Endothelial cell of umbilical vein (primary cell): Measurements from ENCODE around the gene CERK. TPM values are rescaled to one million over a fixed set of nuclear protein-coding genes. Genes with fewer than 3 reads are reported as not detected.

ENCODE experiments used
- BruUV-seq: library from RNA; stranded (reverse); fragments of 400-500 nt; replicated peaks from 2 replicates; lab custom pipeline; 2021; lab: Mats Ljungman, UMichigan
- CTCF ChIA-PET: fragments of 300-600, 350-600 bp; sonication (Branson Sonifier 250); formaldehyde crosslinking; loops from one replicate; lab custom pipeline; 2021; ENCODE audit warnings: antibody characterized with exemption, inconsistent platforms; lab: Charles Lee
- POLR2A ChIA-PET: fragments of 300-600, 350-600 bp; sonication (Branson Sonifier 250); formaldehyde crosslinking; loops from one replicate; lab custom pipeline; 2021; ENCODE audit warnings: antibody characterized with exemption, inconsistent platforms; lab: Charles Lee
- DNase-seq: peaks from one replicate; pipeline ENCODE4 v3.0.0-alpha.2; 2011; ENCODE audit warnings: low read depth, low spot score
- FAIRE-seq: peaks from 2 replicates; lab custom pipeline; 2011; peaks lifted over from hg19 to GRCh38; lab: Jason Lieb, UNC
- H2AFZ ChIP-seq: 2 replicates; pipeline ENCODE4 v1.6.0; 2012; ENCODE audit warnings: low read depth, low read length, control low read depth, inconsistent platforms
- H3K27ac ChIP-seq: 2 replicates; pipeline ENCODE4 v1.5.1; 2011; ENCODE audit warnings: low read depth, mild to moderate bottlenecking, control low read depth, low read length, moderate library complexity; ENCODE audit not compliant: insufficient read depth
- H3K27me3 ChIP-seq, 2 experiments: 2 replicates each; pipeline versions ENCODE4 v1.6.0 to v1.6.1; 2011; ENCODE audit warnings: low read length in 2 of 2, mixed read lengths in 1 of 2; ENCODE audit not compliant: control insufficient read depth in 2 of 2, insufficient read depth in 2 of 2
- H3K36me3 ChIP-seq, 2 experiments: 2 replicates in 1 of 2; 3 replicates in 1 of 2; pipeline ENCODE4 v1.5.1; 2011; ENCODE audit warnings: low read length in 2 of 2, mild to moderate bottlenecking in 1 of 2, moderate library complexity in 1 of 2; ENCODE audit not compliant: control insufficient read depth in 2 of 2, insufficient read depth in 2 of 2; ENCODE audit errors: extremely low read depth in 1 of 2
- H3K4me1 ChIP-seq: 3 replicates; pipeline ENCODE4 v1.5.1; 2011; ENCODE audit warnings: mild to moderate bottlenecking, low read length; ENCODE audit not compliant: control insufficient read depth, insufficient read depth; ENCODE audit errors: extremely low read depth
- H3K4me2 ChIP-seq: 2 replicates; pipeline ENCODE4 v1.6.1; 2011; ENCODE audit warnings: low read length, control low read depth, mixed read lengths; ENCODE audit not compliant: insufficient read depth
- H3K4me3 ChIP-seq, 3 experiments: fragments of 200-600 bp in 1 of 3; sonication (generic), shearing (Covaris generic) in 1 of 3; replicated peaks in 1 of 3; 2 replicates each; pipeline ENCODE4 v1.5.1; 2011 to 2016; ENCODE audit warnings: control low read depth in 3 of 3, low read length in 3 of 3, mild to moderate bottlenecking in 2 of 3, inconsistent platforms in 1 of 3, low read depth in 1 of 3, moderate library complexity in 1 of 3; ENCODE audit not compliant: insufficient read depth in 1 of 3
- H3K79me2 ChIP-seq: 2 replicates; pipeline ENCODE4 v1.6.0; 2012; ENCODE audit warnings: low read length, inconsistent platforms; ENCODE audit not compliant: control insufficient read depth, insufficient read depth
- H3K9ac ChIP-seq: replicated peaks from 2 replicates; pipeline ENCODE3; 2011; ENCODE audit warnings: low read length, control low read depth; ENCODE audit not compliant: insufficient read depth; ENCODE audit errors: extremely low read depth
- H3K9me1 ChIP-seq: replicated peaks from 3 replicates; pipeline ENCODE4 v1.6.0; 2011; ENCODE audit warnings: mild to moderate bottlenecking, low read length; ENCODE audit not compliant: control insufficient read depth, insufficient read depth; ENCODE audit errors: extremely low read depth
- H3K9me3 ChIP-seq: replicated peaks from 2 replicates; pipeline ENCODE4 v1.5.1; 2012; ENCODE audit warnings: low read length, inconsistent platforms; ENCODE audit not compliant: control insufficient read depth, insufficient read depth
- H4K20me1 ChIP-seq: replicated peaks from 2 replicates; pipeline ENCODE3; 2011; ENCODE audit warnings: mild to moderate bottlenecking, low read length; ENCODE audit not compliant: control insufficient read depth, insufficient read depth; ENCODE audit errors: extremely low read depth
- CTCF ChIP-seq, 2 donors: IDR thresholded peaks; 1 replicate in 1 of 2; 2 replicates in 1 of 2; pipeline ENCODE4 v1.5.1; 2011; ENCODE audit warnings: low read length in 2 of 2, mild to moderate bottlenecking in 2 of 2, moderate library complexity in 2 of 2, control low read depth in 1 of 2, inconsistent platforms in 1 of 2, low read depth in 1 of 2; ENCODE audit not compliant: insufficient read depth in 1 of 2; ENCODE audit errors: extremely low read depth in 1 of 2
- EZH2 ChIP-seq: IDR thresholded peaks from 2 replicates; pipeline ENCODE4 v1.6.1; 2012; ENCODE audit warnings: borderline replicate concordance, low read depth, mild to moderate bottlenecking, moderate library complexity, low read length, inconsistent platforms; ENCODE audit not compliant: severe bottlenecking
- FOS ChIP-seq: IDR thresholded peaks from 2 replicates; pipeline ENCODE4 v1.6.1; 2011; ENCODE audit warnings: mild to moderate bottlenecking, low read length, moderate library complexity, borderline replicate concordance; ENCODE audit not compliant: insufficient read depth
- GATA2 ChIP-seq: IDR thresholded peaks from 2 replicates; pipeline ENCODE4 v1.7.0; 2011; ENCODE audit warnings: low read depth, mild to moderate bottlenecking, moderate library complexity, mixed read lengths, low read length; ENCODE audit not compliant: insufficient read length, insufficient read depth
- JUN ChIP-seq: IDR thresholded peaks from 2 replicates; pipeline ENCODE4 v1.6.1; 2011; ENCODE audit warnings: borderline replicate concordance, low read depth; ENCODE audit not compliant: insufficient read length, insufficient read depth
- MYC ChIP-seq: IDR thresholded peaks from one replicate; pipeline ENCODE4 v1.6.1; 2011; ENCODE audit warnings: mild to moderate bottlenecking, low read depth, low read length
- POLR2A ChIP-seq: IDR thresholded peaks from 2 replicates; pipeline ENCODE4 v1.6.1; 2012; ENCODE audit warnings: low read depth, mild to moderate bottlenecking, control low read depth, low read length
- POLR2AphosphoS5 ChIP-seq: IDR thresholded peaks from 2 replicates; pipeline ENCODE4 v1.6.1; 2012; ENCODE audit warnings: low read depth, mild to moderate bottlenecking, control low read depth, low read length, moderate library complexity; ENCODE audit not compliant: insufficient read depth
- dilution Hi-C: fragments of 300-500 bp; cut with MboI; formaldehyde crosslinking; loops from one replicate; pipeline ENCODE4 v1.15.0; 2019; ENCODE audit warnings: low sequenced_read_pairs; ENCODE audit not compliant: extremely low pct_ligation_motif_present
- intact Hi-C: fragments of 100-400 bp; cut with micrococcal nuclease; formaldehyde crosslinking; loops from one replicate; pipeline ENCODE4 v1.10.0; 2022
- polyA plus RNA-seq, 4 experiments: library from polyadenylated mRNA; depleted of rRNA in 3 of 4; stranded (reverse) in 3 of 4; unstranded in 1 of 4; fragments of >200 nt; gene quantifications; 2 replicates each; pipeline versions ENCODE4 v1.2.1 to v1.2.3, GENCODE V29; 2011 to 2012; ENCODE audit warnings: missing spikeins in 1 of 4
- total RNA-seq: library from RNA; stranded (reverse); gene quantifications from 2 replicates; pipeline ENCODE4 v1.2.3, GENCODE V29; 2021
- TF ChIP-seq, protein P1 (sequence below): IDR thresholded peaks from 2 replicates; pipeline ENCODE4 v1.6.1; 2011; ENCODE audit not compliant: insufficient read depth, insufficient read length

CERK gene
- total and polyA plus RNA-seq, 2 donors (not counting 3 experiments of a cell fraction or from before 2014, with no cell fraction given): 61.1 to 88.0 TPM

DNA sequence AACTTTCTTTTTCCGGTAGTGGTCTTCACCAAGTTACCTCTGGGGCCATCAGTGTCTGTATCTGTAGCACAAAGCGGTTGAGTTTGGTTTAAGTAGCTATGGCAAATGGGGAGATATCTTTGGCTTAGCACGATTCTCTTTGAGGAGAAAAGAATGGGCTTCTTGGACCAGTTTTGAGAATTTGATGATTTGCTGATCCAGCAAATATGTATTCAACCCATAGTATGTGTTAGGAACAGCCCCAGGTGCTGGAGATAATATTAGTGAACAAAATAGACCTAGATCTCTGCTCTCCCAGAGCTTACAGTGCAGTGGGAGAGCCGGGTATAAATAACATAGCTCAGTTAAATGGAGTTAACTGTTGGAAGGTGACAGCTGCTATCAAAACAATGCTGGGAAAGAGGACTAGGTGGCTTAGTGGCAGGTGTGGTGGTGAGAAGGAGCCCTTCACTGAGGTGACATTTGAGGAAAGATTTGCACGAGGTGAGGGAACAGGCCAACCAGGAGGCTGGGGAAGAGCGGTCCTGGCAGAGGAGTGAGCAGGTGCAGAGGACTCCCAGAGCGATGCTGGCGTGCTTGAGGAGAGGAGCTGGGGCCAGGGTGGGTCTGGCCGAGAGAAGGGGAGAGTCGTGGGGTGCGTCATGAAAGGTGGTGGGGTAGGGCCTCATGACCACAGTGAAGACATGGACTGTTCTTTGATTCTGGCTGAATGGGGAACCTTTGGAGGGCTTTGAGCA, 29.4 kb upstream of the CERK start:
- no TSS peak for BruUV-seq
- dilution Hi-C loops: no loop called here
- Histone ChIP-seq H3K27ac (no peak overlapping the region), H2AFZ (no peak overlapping the region), H4K20me1 (no peaks in the 10 kb centered on the region), H3K9me3 (no peaks in the 10 kb centered on the region), H3K9me1 (no peaks in the 10 kb centered on the region), H3K4me3 (no peak overlapping the region), H3K27me3 (no peaks in the 10 kb centered on the region), H3K9ac (no peak overlapping the region), H3K4me1 (peaks cover 24% of the 10 kb centered on the region), H3K4me2 (no peak overlapping the region), H3K36me3 (peaks cover 0 to 2% of the 10 kb centered on the region in 2 experiments), H3K79me2 (peaks cover 58% of the 10 kb centered on the region)
- TF ChIP-seq EZH2 (no peak), POLR2AphosphoS5 (no peak)
- CTCF ChIA-PET: no interaction called here
- POLR2A ChIA-PET: no interaction called here
- FAIRE-seq (no peak), DNase-seq (no peak)
- intact Hi-C loops: no loop called here

DNA sequence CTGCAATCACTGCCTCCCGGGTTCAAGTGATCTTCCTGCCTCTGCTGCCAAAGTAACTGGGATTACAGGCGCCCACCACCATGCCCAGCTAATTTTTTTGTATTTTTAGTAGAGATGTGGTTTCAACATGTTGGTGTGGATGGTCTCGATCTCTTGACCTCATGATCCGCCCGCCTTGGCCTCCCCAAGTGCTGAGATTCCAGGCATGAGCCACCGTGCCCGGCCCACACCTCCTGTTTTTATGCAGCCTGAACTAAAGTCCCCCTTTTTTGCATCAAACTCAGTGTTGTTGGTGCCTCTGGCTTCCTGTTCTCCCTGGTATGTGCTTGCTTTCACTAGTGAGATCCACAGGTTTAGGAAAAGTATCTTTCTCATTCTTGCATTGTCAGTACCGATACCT, 28.6 kb upstream of the CERK start:
- Histone ChIP-seq H3K9me1 (no peaks in the 10 kb centered on the region), H3K27ac (no peak overlapping the region), H3K4me3 (no peak overlapping the region), H3K9me3 (no peaks in the 10 kb centered on the region), H3K79me2 (peaks cover 56% of the 10 kb centered on the region), H3K36me3 (peaks cover 0 to 2% of the 10 kb centered on the region in 2 experiments), H3K9ac (no peak overlapping the region), H4K20me1 (no peaks in the 10 kb centered on the region), H3K4me2 (no peak overlapping the region), H2AFZ (no peak overlapping the region), H3K27me3 (no peaks in the 10 kb centered on the region), H3K4me1 (peaks cover 27% of the 10 kb centered on the region)
- no peak for TF ChIP-seq FOS
- TF ChIP-seq, protein P1, sequence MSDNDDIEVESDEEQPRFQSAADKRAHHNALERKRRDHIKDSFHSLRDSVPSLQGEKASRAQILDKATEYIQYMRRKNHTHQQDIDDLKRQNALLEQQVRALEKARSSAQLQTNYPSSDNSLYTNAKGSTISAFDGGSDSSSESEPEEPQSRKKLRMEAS: no peak
- TF ChIP-seq POLR2AphosphoS5: no peak
- TF ChIP-seq GATA2: no peak
- no peak for TF ChIP-seq POLR2A
- TF ChIP-seq CTCF (IDR thresholded peaks at IDR 0.05; ENCODE audit: extremely low read depth in 1 of 2, insufficient read depth in 1 of 2, low read depth in 1 of 2, low read length in 2 of 2): no peak
- TF ChIP-seq EZH2: no peak
- TF ChIP-seq MYC: no peak
- no peak for TF ChIP-seq JUN
- intact Hi-C loops (no loop called here), dilution Hi-C loops (no loop called here)
- ChIA-PET POLR2A (no interaction called here), CTCF (no interaction called here)
- DNase-seq: no peak
- no TSS peak for BruUV-seq
- FAIRE-seq: no peak
